Measurements from ENCODE around the gene BCAN. TPM values are rescaled to one million over a fixed set of nuclear protein-coding genes. Genes with fewer than 3 reads are reported as not detected.

BCAN gene
- total RNA-seq, 4 donors from 2014 or later, result not detected

GRCh38 chr1:156659661-156659987 lies 17.7 kb downstream of the BCAN start:
- H3K36me3 ChIP-seq, result no peaks in the 10 kb centered on the region
- H3K9me3 ChIP-seq, result no peaks in the 10 kb centered on the region
- peak overlapping the region in 3 of 4 donors; percentile 75 to 92 (median 86) for H3K27ac ChIP-seq
- peaks cover 0 to 35% (median 0%) of the 10 kb centered on the region in 4 donors for H3K27me3 ChIP-seq
- intact Hi-C loops (cut with DNase I), result no loop called here
- TF ChIP-seq POLR2A (IDR thresholded peaks at IDR 0.05), result no peak
- TF ChIP-seq CTCF (IDR thresholded peaks at IDR 0.05), result no peak
- 27 to 39% methylated on average over 6 of the region's 6 CpGs for WGBS, 2 donors
- peaks cover 45 to 79% (median 63%) of the 10 kb centered on the region in 3 donors for H3K4me1 ChIP-seq
- H3K4me3 ChIP-seq, result peak overlapping the region in 2 of 4 donors; percentile 32 to 53
- DNase-seq, result no peak

DNA sequence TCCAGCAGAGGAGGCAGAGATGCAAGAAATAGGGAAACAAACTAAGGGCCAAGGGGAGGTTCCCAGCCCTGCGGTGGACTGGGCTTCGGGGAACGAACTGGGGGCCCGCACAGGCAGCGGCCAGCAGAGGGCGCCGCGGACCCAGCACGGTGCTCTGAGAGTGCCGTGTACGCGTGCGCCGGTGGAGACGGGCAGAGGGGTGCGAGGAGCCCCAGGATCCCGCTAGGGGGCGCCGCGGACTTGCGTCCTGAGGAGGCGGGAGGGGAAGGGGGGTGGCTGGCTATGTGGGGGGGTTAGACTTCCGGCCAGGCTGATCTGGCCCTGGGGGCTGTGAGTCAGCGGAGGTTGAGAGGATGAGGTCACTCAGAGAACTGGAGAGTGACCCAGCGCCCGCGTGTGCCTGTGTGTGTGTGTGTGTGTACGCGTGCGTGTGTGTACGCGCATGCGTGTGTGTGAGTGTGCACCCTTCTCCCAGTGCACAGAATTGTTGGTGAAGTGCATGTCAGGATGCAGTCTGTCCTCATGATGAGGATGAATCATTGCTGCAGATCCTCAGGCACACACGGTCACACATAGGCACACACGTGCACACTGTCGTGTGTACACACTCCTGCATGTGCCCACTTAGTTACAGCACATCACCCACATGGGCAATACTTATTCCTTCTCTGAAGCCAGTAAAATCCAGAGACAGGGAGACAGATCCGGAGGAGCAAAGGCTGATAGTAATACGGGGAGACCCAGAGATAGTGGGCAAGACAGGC lies 18.3 kb downstream of the BCAN start:
- Histone ChIP-seq H3K27ac (peak overlapping the region; percentile 63 to 92 (median 80)), H3K36me3 (no peaks in the 10 kb centered on the region), H3K27me3 (peaks cover 0 to 29% (median 0%) of the 10 kb centered on the region in 4 donors), H3K9me3 (no peaks in the 10 kb centered on the region), H3K4me1 (peaks cover 49 to 84% (median 69%) of the 10 kb centered on the region in 3 donors), H3K4me3 (peak overlapping the region in 2 of 4 donors; percentile 32 to 53)
- DNase-seq, result peak; percentile 78
- intact Hi-C loops (cut with DNase I), result no loop called here
- TF ChIP-seq POLR2A (IDR thresholded peaks at IDR 0.05) (no peak), CTCF (IDR thresholded peaks at IDR 0.05) (peak; percentile 96 to 99 (median 99))
- WGBS, 2 donors, result 14 to 31% methylated on average over 4 to 26 of the region's 38 CpGs

GRCh38 chr1:156660752-156661112 lies 18.8 kb downstream of the BCAN start:
- no peaks in the 10 kb centered on the region for H3K36me3 ChIP-seq
- peak overlapping the region; percentile 63 to 92 (median 80) for H3K27ac ChIP-seq
- H3K9me3 ChIP-seq, result no peaks in the 10 kb centered on the region
- TF ChIP-seq CTCF (IDR thresholded peaks at IDR 0.05) (no peak), POLR2A (IDR thresholded peaks at IDR 0.05) (no peak)
- peak overlapping the region in 3 of 4 donors; percentile 19 to 53 (median 32) for H3K4me3 ChIP-seq
- DNase-seq, result no peak
- WGBS, 2 donors, result 60 to 67% methylated on average over 1 to 2 of the region's 2 CpGs
- H3K27me3 ChIP-seq, result peaks cover 0 to 24% (median 0%) of the 10 kb centered on the region in 4 donors
- peaks cover 49 to 90% (median 73%) of the 10 kb centered on the region in 3 donors for H3K4me1 ChIP-seq
- intact Hi-C loops (cut with DNase I), result no loop called here

DNA sequence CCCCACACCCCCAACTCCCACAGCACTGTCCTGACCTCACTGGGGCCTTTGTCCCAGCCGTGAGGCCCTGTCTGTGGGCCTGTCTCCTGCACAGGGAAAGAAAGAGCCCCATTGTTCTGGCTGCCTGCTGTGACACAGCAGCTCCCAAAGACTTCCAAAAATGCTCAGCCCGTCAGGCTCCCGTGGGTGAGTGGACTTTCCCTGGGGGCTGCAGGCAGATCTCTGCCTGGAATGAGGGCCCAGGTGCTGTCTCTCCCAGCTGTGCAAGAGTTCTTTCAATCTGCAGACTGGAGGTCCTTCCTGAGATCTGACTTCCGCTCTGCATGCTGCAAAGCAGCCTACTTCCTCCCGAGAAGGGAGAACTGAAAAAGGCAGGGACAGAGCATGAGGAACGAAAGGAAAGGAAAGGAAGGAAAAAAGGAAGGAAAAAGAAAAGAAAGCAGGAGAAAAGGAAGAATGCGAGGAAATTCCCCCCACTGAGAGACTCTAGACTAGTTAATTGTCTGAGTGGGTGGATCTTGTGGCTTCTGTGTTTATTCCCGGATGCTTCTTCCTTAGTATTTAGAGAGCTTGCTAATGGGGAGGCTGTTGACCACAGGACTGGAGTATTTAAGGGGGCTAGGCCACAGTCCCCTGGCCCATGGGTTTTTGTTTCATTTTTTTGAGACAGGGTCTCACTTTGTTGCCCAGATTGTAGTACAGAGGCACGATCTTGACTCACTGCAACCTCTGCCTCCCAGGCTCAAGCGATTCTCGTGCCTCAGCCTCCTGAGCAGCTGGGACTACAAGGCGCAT lies 20.3 kb downstream of the BCAN start:
- Histone ChIP-seq H3K27ac (peak overlapping the region; percentile 63 to 92 (median 80)), H3K36me3 (no peaks in the 10 kb centered on the region), H3K4me3 (no peak overlapping the region), H3K27me3 (peaks cover 0 to 9% (median 0%) of the 10 kb centered on the region in 4 donors), H3K9me3 (no peaks in the 10 kb centered on the region), H3K4me1 (peaks cover 41 to 93% (median 81%) of the 10 kb centered on the region in 3 donors)
- DNase-seq, result no peak
- WGBS, 2 donors, result 49 to 65% methylated on average over 11 to 12 of the region's 12 CpGs
- intact Hi-C loops (cut with DNase I), result no loop called here
- TF ChIP-seq POLR2A (IDR thresholded peaks at IDR 0.05) (no peak), CTCF (IDR thresholded peaks at IDR 0.05) (no peak)

DNA sequence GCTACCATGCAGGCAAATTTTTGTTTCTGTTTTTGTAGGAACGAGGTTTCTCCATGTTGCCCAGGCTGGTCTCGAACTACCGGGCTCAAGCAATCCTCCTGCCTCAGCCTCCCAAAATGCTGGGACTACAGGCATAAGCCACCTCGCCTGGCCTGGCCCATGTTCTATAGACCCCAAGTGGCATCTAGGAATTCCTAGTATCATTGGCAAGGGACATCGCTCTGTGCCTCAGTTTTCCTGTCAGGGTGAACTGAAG lies 20.8 kb downstream of the BCAN start:
- TF ChIP-seq POLR2A (IDR thresholded peaks at IDR 0.05) (no peak), CTCF (IDR thresholded peaks at IDR 0.05) (no peak)
- H3K27ac ChIP-seq, result peak overlapping the region; percentile 60 to 86 (median 68)
- H3K36me3 ChIP-seq, result no peaks in the 10 kb centered on the region
- no peak overlapping the region for H3K4me3 ChIP-seq
- WGBS, 2 donors, result 88% methylated on average over 4 to 5 of the region's 5 CpGs
- peaks cover 41 to 93% (median 81%) of the 10 kb centered on the region in 3 donors for H3K4me1 ChIP-seq
- intact Hi-C loops (cut with DNase I), result no loop called here
- peaks cover 0 to 5% (median 0%) of the 10 kb centered on the region in 4 donors for H3K27me3 ChIP-seq
- H3K9me3 ChIP-seq, result no peaks in the 10 kb centered on the region
- no peak for DNase-seq
